ENCODE measurements around the gene CSNK1G1.
"Not testable (repeated sequence)": the region's sequence is repeated elsewhere in the genome, so short reads cannot be mapped to it uniquely, and the experiment has no call there.

The CSNK1G1 gene

DNA sequence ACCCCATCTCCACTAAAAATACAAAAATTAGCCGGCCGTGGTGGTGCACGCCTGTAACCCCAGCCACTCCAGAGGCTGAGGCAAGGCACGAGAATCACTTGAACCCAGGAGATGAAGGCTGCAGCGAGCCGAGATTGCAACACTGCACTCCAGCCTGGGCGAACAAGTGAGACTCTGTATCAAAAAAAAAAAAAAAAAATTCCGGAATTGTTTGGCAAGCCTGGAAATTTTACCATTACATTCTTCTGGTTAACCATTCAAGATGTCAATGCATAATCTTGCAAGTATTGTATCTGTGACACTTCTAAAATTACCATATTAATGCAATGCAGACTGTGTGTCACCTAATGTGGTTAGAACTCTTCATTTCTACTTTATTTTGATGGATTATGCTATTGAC, 67.0 kb downstream of the CSNK1G1 start:
- Mint-ChIP-seq H3K36me3 (ENCODE audit: low read depth) (peaks cover 5% of the 10 kb centered on the region), H3K9me3 (no peaks in the 10 kb centered on the region), H3K4me1 (ENCODE audit: low read depth) (peaks cover 16% of the 10 kb centered on the region), H3K27me3 (ENCODE audit: low read depth) (no peaks in the 10 kb centered on the region), H3K27ac (no peak overlapping the region), H3K4me3 (no peak overlapping the region)
- DNase-seq (ENCODE audit: low spot score): no peak

DNA sequence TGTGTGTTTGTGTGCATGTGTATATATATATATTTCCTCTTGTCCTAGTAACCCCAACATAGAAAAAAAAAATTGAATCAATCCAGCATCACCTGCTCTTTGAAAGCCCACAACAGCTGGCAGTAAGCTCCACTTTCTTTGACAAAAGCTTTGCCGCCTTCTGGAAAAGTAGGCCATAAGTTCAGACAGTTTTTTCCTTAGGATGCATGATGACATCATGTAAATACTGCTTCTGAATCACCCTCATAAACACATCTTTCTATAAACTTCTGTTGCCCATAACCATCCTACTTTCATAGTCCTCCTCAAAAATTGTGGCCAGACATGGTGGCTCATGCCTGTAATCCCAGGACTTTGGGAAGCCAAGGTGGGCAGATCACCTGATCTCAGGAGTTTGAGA, 67.4 kb downstream of the CSNK1G1 start:
- Mint-ChIP-seq H3K4me1 (ENCODE audit: low read depth) (peaks cover 19% of the 10 kb centered on the region), H3K27me3 (ENCODE audit: low read depth) (no peaks in the 10 kb centered on the region), H3K9me3 (no peaks in the 10 kb centered on the region), H3K36me3 (ENCODE audit: low read depth) (peaks cover 9% of the 10 kb centered on the region), H3K4me3 (no peak overlapping the region), H3K27ac (no peak overlapping the region)
- DNase-seq (ENCODE audit: low spot score): no peak

DNA sequence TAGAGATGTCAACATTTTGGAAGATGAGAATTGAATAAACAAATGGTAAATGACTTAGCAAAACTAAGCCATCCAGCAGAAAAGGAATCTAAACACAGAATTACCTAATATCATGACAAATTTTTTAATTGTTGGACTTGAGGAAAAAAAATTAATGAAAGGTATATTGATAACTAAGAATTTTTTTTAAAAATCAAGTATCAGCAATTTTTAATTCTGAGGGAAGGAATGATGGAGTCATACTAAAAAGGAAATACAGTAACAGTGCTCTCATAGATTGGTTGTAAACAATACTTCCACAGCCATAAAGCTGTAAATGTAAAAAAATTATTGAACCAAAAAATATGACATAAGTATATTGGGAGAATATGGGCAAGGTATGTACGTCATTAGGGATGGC, 68.0 kb downstream of the CSNK1G1 start:
- H3K9me3 Mint-ChIP-seq: no peaks in the 10 kb centered on the region
- H3K27me3 Mint-ChIP-seq (ENCODE audit: low read depth): no peaks in the 10 kb centered on the region
- no peak overlapping the region for H3K27ac Mint-ChIP-seq
- no peak for DNase-seq (ENCODE audit: low spot score)
- H3K36me3 Mint-ChIP-seq (ENCODE audit: low read depth): peaks cover 9% of the 10 kb centered on the region
- peaks cover 17% of the 10 kb centered on the region for H3K4me1 Mint-ChIP-seq (ENCODE audit: low read depth)
- H3K4me3 Mint-ChIP-seq: no peak overlapping the region

- Mint-ChIP-seq H3K27ac (no peak overlapping the region), H3K27me3 (ENCODE audit: low read depth) (no peaks in the 10 kb centered on the region), H3K4me1 (ENCODE audit: low read depth) (peaks cover 22% of the 10 kb centered on the region), H3K4me3 (no peak overlapping the region), H3K9me3 (no peaks in the 10 kb centered on the region), H3K36me3 (ENCODE audit: low read depth) (peaks cover 10% of the 10 kb centered on the region)
- no peak for DNase-seq (ENCODE audit: low spot score)
Measured at GRCh38 chr15:64286473-64286872, 69.5 kb downstream of the CSNK1G1 start.

DNA sequence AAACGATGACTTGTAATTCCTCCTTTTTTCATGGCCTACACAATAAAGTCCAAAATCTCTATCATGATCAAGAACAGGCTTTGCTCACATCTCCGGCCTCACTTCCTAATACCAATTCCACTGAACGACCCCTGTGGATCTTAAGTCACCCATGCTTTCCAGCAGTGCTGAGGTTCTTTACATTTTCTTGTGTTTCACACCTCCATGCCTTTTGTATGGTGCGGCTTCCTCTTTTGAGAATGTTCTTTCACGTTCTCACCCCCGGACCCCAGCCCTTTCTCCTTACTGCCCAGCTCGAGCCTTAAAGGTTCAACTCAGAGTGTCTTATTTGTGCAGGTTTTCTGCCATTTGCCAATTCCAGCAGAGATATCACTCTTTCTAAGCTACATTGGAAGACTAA, 70.1 kb downstream of the CSNK1G1 start:
- no peaks in the 10 kb centered on the region for H3K9me3 Mint-ChIP-seq
- no peaks in the 10 kb centered on the region for H3K27me3 Mint-ChIP-seq (ENCODE audit: low read depth)
- peaks cover 16% of the 10 kb centered on the region for H3K36me3 Mint-ChIP-seq (ENCODE audit: low read depth)
- peaks cover 22% of the 10 kb centered on the region for H3K4me1 Mint-ChIP-seq (ENCODE audit: low read depth)
- H3K27ac Mint-ChIP-seq: no peak overlapping the region
- no peak overlapping the region for H3K4me3 Mint-ChIP-seq
- no peak for DNase-seq (ENCODE audit: low spot score)

DNA sequence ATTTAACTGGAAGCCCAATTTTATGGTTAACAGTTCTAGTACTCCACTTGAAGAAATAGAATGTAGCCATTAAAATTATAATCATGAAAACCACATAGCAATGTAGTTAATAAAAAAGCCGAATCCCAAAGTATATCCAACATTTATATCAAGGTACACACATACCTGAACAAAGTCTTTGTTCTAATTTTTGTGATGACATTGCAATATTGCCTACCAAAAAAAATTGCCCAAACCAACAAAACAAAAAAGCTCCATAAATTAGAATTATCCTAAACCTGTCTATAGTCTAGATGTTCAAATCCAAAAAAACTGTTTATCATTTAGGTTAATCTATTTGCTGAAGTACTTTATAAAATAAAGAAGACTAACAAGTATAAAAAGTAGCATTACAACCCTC, 70.8 kb downstream of the CSNK1G1 start:
- H3K27me3 Mint-ChIP-seq (ENCODE audit: low read depth): no peaks in the 10 kb centered on the region
- H3K9me3 Mint-ChIP-seq: no peaks in the 10 kb centered on the region

DNA sequence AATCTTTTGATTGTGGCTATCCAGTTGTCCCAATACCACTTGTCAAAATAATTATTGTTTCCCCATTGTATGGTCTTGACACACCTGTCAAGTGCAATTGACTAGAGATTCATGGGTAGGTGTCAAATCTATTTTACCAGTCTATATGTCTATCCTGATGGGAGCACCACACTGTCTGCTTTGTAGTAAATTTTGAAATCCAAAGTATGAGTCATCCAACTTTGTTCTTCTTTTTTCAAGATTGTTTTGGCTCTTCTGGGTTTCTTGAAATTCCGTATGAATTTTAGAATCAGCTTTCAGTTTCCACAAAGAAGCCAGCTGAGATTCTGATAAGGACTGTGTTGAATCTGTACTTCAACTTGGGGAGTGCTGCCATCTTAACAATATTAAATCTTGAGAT, 71.9 kb downstream of the CSNK1G1 start:
- DNase-seq (ENCODE audit: low spot score): no peak
- Mint-ChIP-seq H3K27me3 (ENCODE audit: low read depth) (no peaks in the 10 kb centered on the region), H3K27ac (no peak overlapping the region), H3K9me3 (no peaks in the 10 kb centered on the region), H3K4me1 (ENCODE audit: low read depth) (peaks cover 20% of the 10 kb centered on the region), H3K4me3 (no peak overlapping the region), H3K36me3 (ENCODE audit: low read depth) (peaks cover 14% of the 10 kb centered on the region)

More for the DNA sequence above, 70.8 kb downstream of the CSNK1G1 start:
- H3K4me3 Mint-ChIP-seq: no peak overlapping the region
- H3K4me1 Mint-ChIP-seq (ENCODE audit: low read depth): peaks cover 22% of the 10 kb centered on the region
- H3K27ac Mint-ChIP-seq: no peak overlapping the region
- no peak for DNase-seq (ENCODE audit: low spot score)
- peaks cover 15% of the 10 kb centered on the region for H3K36me3 Mint-ChIP-seq (ENCODE audit: low read depth)

- H3K27ac Mint-ChIP-seq: no peak overlapping the region
- peaks cover 17% of the 10 kb centered on the region for H3K4me1 Mint-ChIP-seq (ENCODE audit: low read depth)
- DNase-seq (ENCODE audit: low spot score): no peak
- no peaks in the 10 kb centered on the region for H3K9me3 Mint-ChIP-seq
- H3K36me3 Mint-ChIP-seq (ENCODE audit: low read depth): peaks cover 16% of the 10 kb centered on the region
- H3K4me3 Mint-ChIP-seq: no peak overlapping the region
- H3K27me3 Mint-ChIP-seq (ENCODE audit: low read depth): no peaks in the 10 kb centered on the region
Measured at GRCh38 chr15:64282701-64283100, 73.3 kb downstream of the CSNK1G1 start.

DNA sequence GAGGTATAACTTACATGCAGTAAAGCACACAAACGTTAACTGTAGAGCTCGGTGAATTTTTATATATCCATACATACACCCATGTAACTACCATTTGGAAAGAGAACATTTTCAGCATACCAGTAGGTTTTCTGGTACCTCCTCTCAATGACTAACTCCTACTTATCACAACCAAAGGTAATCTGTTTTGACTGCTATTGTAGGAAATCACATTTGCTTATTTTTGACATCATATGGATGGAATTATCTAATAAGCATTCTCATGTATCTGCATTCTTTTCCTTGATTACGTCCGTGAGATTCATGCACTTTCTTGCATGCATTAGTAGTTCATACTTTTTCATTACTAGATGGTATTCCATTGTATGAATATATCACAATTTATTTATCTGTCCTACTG, 76.8 kb downstream of the CSNK1G1 start:
- peaks cover 18% of the 10 kb centered on the region for H3K4me1 Mint-ChIP-seq (ENCODE audit: low read depth)
- no peak overlapping the region for H3K4me3 Mint-ChIP-seq
- H3K36me3 Mint-ChIP-seq (ENCODE audit: low read depth): peaks cover 15% of the 10 kb centered on the region
- no peaks in the 10 kb centered on the region for H3K9me3 Mint-ChIP-seq
- no peaks in the 10 kb centered on the region for H3K27me3 Mint-ChIP-seq (ENCODE audit: low read depth)
- no peak overlapping the region for H3K27ac Mint-ChIP-seq
- DNase-seq (ENCODE audit: low spot score): no peak

GRCh38 chr15:64275934-64276333, 80.0 kb downstream of the CSNK1G1 start:
- Mint-ChIP-seq H3K27me3 (ENCODE audit: low read depth) (no peaks in the 10 kb centered on the region), H3K27ac (no peak overlapping the region), H3K36me3 (ENCODE audit: low read depth) (peaks cover 13% of the 10 kb centered on the region), H3K4me1 (ENCODE audit: low read depth) (peaks cover 8% of the 10 kb centered on the region), H3K9me3 (no peaks in the 10 kb centered on the region), H3K4me3 (no peak overlapping the region)
- DNase-seq (ENCODE audit: low spot score): no peak

DNA sequence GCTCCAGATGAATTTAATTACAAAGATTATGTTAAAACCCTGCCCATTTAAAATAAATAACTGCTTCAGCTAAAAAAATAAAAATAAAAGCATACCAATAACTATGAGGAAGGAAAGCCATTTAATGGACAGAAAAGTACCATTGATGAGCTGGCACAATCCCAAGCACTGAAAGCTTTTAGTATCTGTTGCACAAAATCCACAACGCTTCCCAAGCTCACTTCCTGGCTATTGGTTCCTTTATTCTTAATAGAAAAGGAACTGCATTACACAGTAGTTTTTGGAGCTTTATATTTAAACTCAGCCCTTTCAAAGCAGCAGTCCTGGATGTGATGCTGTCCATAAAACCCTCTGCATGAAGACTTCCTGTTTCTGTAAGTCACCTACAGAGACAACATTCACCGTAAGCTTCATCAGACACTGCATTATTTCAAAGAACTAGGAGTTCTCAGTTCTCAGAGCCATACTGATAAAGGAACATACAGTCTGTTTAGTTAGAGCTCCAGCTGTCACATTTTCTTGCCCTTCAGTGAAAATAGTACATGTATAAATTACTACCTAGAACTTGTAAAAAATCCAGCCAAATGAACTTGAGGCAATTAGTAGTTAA, 81.5 kb downstream of the CSNK1G1 start:
- H3K4me1 Mint-ChIP-seq (ENCODE audit: low read depth): peaks cover 8% of the 10 kb centered on the region
- H3K9me3 Mint-ChIP-seq: no peaks in the 10 kb centered on the region
- H3K36me3 Mint-ChIP-seq (ENCODE audit: low read depth): peaks cover 16% of the 10 kb centered on the region
- H3K27me3 Mint-ChIP-seq (ENCODE audit: low read depth): no peaks in the 10 kb centered on the region
- no peak overlapping the region for H3K27ac Mint-ChIP-seq
- no peak overlapping the region for H3K4me3 Mint-ChIP-seq
- DNase-seq (ENCODE audit: low spot score): no peak

GRCh38 chr15:64267331-64267973, 88.5 kb downstream of the CSNK1G1 start:
- Mint-ChIP-seq H3K27me3 (ENCODE audit: low read depth) (no peaks in the 10 kb centered on the region), H3K36me3 (ENCODE audit: low read depth) (peaks cover 54% of the 10 kb centered on the region), H3K4me3 (no peak overlapping the region), H3K9me3 (peaks cover 24% of the 10 kb centered on the region), H3K27ac (no peak overlapping the region), H3K4me1 (ENCODE audit: low read depth) (peaks cover 29% of the 10 kb centered on the region)
- DNase-seq (ENCODE audit: low spot score): no peak

- Mint-ChIP-seq H3K4me1 (ENCODE audit: low read depth) (peaks cover 35% of the 10 kb centered on the region), H3K9me3 (peaks cover 24% of the 10 kb centered on the region), H3K36me3 (ENCODE audit: low read depth) (peaks cover 51% of the 10 kb centered on the region)
- H3K27me3 Mint-ChIP-seq (ENCODE audit: low read depth); H3K27ac Mint-ChIP-seq; H3K4me3 Mint-ChIP-seq: not testable (repeated sequence)
- DNase-seq (ENCODE audit: low spot score): peak; percentile 27
Measured at GRCh38 chr15:64265188-64265587, 90.8 kb downstream of the CSNK1G1 start.

GRCh38 chr15:64264502-64264901, 91.5 kb downstream of the CSNK1G1 start:
- Mint-ChIP-seq H3K4me1 (ENCODE audit: low read depth) (peaks cover 37% of the 10 kb centered on the region), H3K9me3 (peaks cover 24% of the 10 kb centered on the region), H3K36me3 (ENCODE audit: low read depth) (peaks cover 49% of the 10 kb centered on the region), H3K27ac (no peak overlapping the region), H3K4me3 (no peak overlapping the region), H3K27me3 (ENCODE audit: low read depth) (no peaks in the 10 kb centered on the region)
- DNase-seq (ENCODE audit: low spot score): no peak

- H3K9me3 Mint-ChIP-seq: peaks cover 24% of the 10 kb centered on the region
- H3K27me3 Mint-ChIP-seq (ENCODE audit: low read depth): no peaks in the 10 kb centered on the region
- H3K4me1 Mint-ChIP-seq (ENCODE audit: low read depth): peaks cover 37% of the 10 kb centered on the region
- peak overlapping the region; percentile 54 for H3K4me3 Mint-ChIP-seq
- H3K27ac Mint-ChIP-seq: peak overlapping the region; percentile 59
- peaks cover 45% of the 10 kb centered on the region for H3K36me3 Mint-ChIP-seq (ENCODE audit: low read depth)
- no peak for DNase-seq (ENCODE audit: low spot score)
Measured at GRCh38 chr15:64263567-64263966, 92.4 kb downstream of the CSNK1G1 start.
